ENCODE measurements around the gene MRPL36. TPM values are rescaled to one million over a fixed set of nuclear protein-coding genes. Genes with fewer than 3 reads are reported as not detected.

The MRPL36 gene
- total and polyA plus RNA-seq, 2 of the 4 experiments (the other 2 are of a cell fraction) = 85.9 to 103 TPM

GRCh38 chr5:1797855-1798254 is 1.8 kb downstream of the MRPL36 start:
- 95% methylated on average over 7 of the region's 11 CpGs; no CpG with 5 or more reads in 1 of the 2 experiments for WGBS, 2 experiments (ENCODE audit: extremely low coverage in 2 of 2, insufficient read length in 1 of 2)
- dilution Hi-C loops (cut with HindIII; ENCODE audit: low sequenced_read_pairs, unreplicated experiment) = no loop called here

More at GRCh38 chr5:1797855-1798254, 1.8 kb downstream of the MRPL36 start:
- CTCF ChIA-PET = no interaction called here
- no peak overlapping the region for H3K9ac ChIP-seq (ENCODE audit: low read depth, low read length)
- H3K79me1 ChIP-seq (ENCODE audit: low read depth in 1 of 2, low read length in 2 of 2) = peaks cover 29 to 79% of the 10 kb centered on the region in 2 experiments
- in situ Hi-C loops (cut with MboI; ENCODE audit: low sequenced_read_pairs) = loop anchor here (25.0 kb wide), 1 partner anchor 836 kb away; no protein-coding TSS in a partner anchor
- intact Hi-C loops (cut with micrococcal nuclease) = loop anchor here (2.0 kb wide), 1 partner anchor 25 kb away; no protein-coding TSS in a partner anchor
- no peak overlapping the region for H3K14ac ChIP-seq (replicated peaks; ENCODE audit: low read depth, low read length)
- no TSS peak for BruUV-seq (replicated peaks)
- peaks cover 12% of the 10 kb centered on the region; the same call in 1 of the 2 replicates for H3K9me1 ChIP-seq (ENCODE audit: insufficient read depth, low read length)
- H3K56ac ChIP-seq (ENCODE audit: extremely low read depth, insufficient read depth, low read length) = no peak overlapping the region
- H2BK20ac ChIP-seq (ENCODE audit: low read depth, low read length) = no peak overlapping the region
- no peak overlapping the region for H2BK5ac ChIP-seq (ENCODE audit: low read depth, low read length, poor library complexity, severe bottlenecking)
- H3K18ac ChIP-seq (ENCODE audit: low read depth, low read length) = no peak overlapping the region
- POLR2A ChIA-PET (ENCODE audit: unreplicated experiment) = no interaction called here
- ATAC-seq (ENCODE audit: low read depth) (no peak), DNase-seq (no peak)
- H3K27ac ChIP-seq (ENCODE audit: insufficient read depth, low read length) = no peak overlapping the region
- no peaks in the 10 kb centered on the region for H3K27me3 ChIP-seq (ENCODE audit: control insufficient read depth, insufficient read depth, low read length)
- H3K23ac ChIP-seq (ENCODE audit: low read depth, low read length) = no peak overlapping the region
- no peak overlapping the region for H4K8ac ChIP-seq (ENCODE audit: low read depth in 2 of 2, low read length in 2 of 2)
- H2AFZ ChIP-seq (replicated peaks; ENCODE audit: low read length, poor library complexity) = no peak overlapping the region
- no peak overlapping the region for H2BK120ac ChIP-seq (ENCODE audit: low read depth, low read length)
- no peak overlapping the region for H4K5ac ChIP-seq (ENCODE audit: low read depth, low read length)
- TF ChIP-seq USF2 (IDR thresholded peaks at IDR 0.05; ENCODE audit: low read depth, low read length) (no peak), RCOR1 (IDR thresholded peaks at IDR 0.05; ENCODE audit: insufficient replicate concordance, low read length) (no peak), CTCF (conservative IDR thresholded peaks at IDR 0.05; ENCODE audit: low read depth, low read length) (no peak), SMC3 (IDR thresholded peaks at IDR 0.05; ENCODE audit: low read depth, low read length) (no peak), CEBPB (IDR thresholded peaks at IDR 0.05; ENCODE audit: low read depth, low read length) (no peak)
- peak overlapping the region; percentile 13; the same call in 1 of the 2 replicates for H2AK5ac ChIP-seq (ENCODE audit: low read depth, low read length)
- H2AK9ac ChIP-seq (replicated peaks; ENCODE audit: low read depth, low read length, poor library complexity) = no peak overlapping the region
- H4K91ac ChIP-seq (ENCODE audit: insufficient read depth, low read depth, low read length) = no peak overlapping the region
- H3K4me3 ChIP-seq (ENCODE audit: insufficient read depth, low read depth, low read length) = no peak overlapping the region
- no peaks in the 10 kb centered on the region for H3K9me3 ChIP-seq (ENCODE audit: control insufficient read depth, insufficient read depth, low read length)
- H3K36me3 ChIP-seq (ENCODE audit: control insufficient read depth, insufficient read depth, low read length) = peaks cover 26% of the 10 kb centered on the region
- 0 out of 2 replicates have a peak, but pooled peaks cover 5% of the 10 kb centered on the region for H4K20me1 ChIP-seq (ENCODE audit: insufficient read depth, low read length)
- H3K4me1 ChIP-seq (ENCODE audit: control insufficient read depth, insufficient read depth, low read length) = peaks cover 26% of the 10 kb centered on the region
- no peak overlapping the region for H2BK15ac ChIP-seq (ENCODE audit: low read depth, low read length)
- no peak overlapping the region for H3K4me2 ChIP-seq (ENCODE audit: low read depth, low read length)
- peak overlapping the region; percentile 7; the same call in 1 of the 2 replicates for H3K4ac ChIP-seq (ENCODE audit: low read depth, low read length)

Data from IMR-90 (cell line).